Testis (tissue), 3 donors: Measurements from ENCODE around the gene ADM2. TPM values are rescaled to one million over a fixed set of nuclear protein-coding genes. Genes with fewer than 3 reads are reported as not detected.

Experiments used
- DNase-seq: peaks from one replicate; pipeline ENCODE4 v3.0.0-alpha.2; 2019
- H3K27ac ChIP-seq, 2 donors: fragments of 200-600 bp; sonication (generic); one replicate each; pipeline ENCODE4 v1.5.1; 2019
- H3K27me3 ChIP-seq: fragments of 200-600 bp; sonication (generic); one replicate; pipeline ENCODE4 v1.5.1; 2019
- H3K36me3 ChIP-seq: fragments of 200-600 bp; sonication (generic); one replicate; pipeline ENCODE4 v1.5.1; 2017; ENCODE audit warnings: low read depth; ENCODE audit errors: missing control alignments
- H3K4me1 ChIP-seq: fragments of 200-600 bp; sonication (generic); one replicate; pipeline ENCODE4 v1.5.1; 2019
- H3K4me3 ChIP-seq, 2 donors: fragments of 200-600 bp; sonication (generic); one replicate each; pipeline ENCODE4 v1.5.1; 2017 to 2019
- H3K9me3 ChIP-seq: fragments of 200-600 bp; sonication (generic); one replicate; pipeline ENCODE4 v1.5.1; 2017
- POLR2A ChIP-seq: fragments of 450-650 bp; IDR thresholded peaks from one replicate; pipeline ENCODE4 v1.6.1; 2017; ENCODE audit warnings: antibody characterized with exemption, mild to moderate bottlenecking, moderate library complexity
- WGBS, 2 donors: methylation state at CpG; one replicate each; pipeline ENCODE4 v1.1.5; 2018; 5-methylcytosine and 5-hydroxymethylcytosine counted together
- intact Hi-C: fragments of 100-400 bp; cut with DNase I; formaldehyde crosslinking; loops from one replicate; pipeline ENCODE4 v1.15.1; 2023; ENCODE audit warnings: low total_unique reads
- polyA plus RNA-seq: library from polyadenylated mRNA; stranded (reverse); fragments of 350-450 nt; fragmentation: Illumina TruSeq; extraction: RNeasy Lipid Tissue Mini Kit (QIAGEN cat#74804); gene quantifications from one replicate; pipeline ENCODE4 v1.2.3, GENCODE V29; 2014; ENCODE audit warnings: low read depth, low replicate concordance; ENCODE audit not compliant: insufficient read depth
- total RNA-seq, 2 donors: library from RNA; depleted of rRNA; stranded (reverse); fragments of >200 nt; gene quantifications; one replicate each; pipeline ENCODE4 v1.2.3, GENCODE V29; 2016
- TF ChIP-seq, protein P1 (sequence below), 3 experiments: fragments of 450-650 bp in 2 of 3; fragments of 200-600 bp in 1 of 3; sonication (generic) in 1 of 3; IDR thresholded peaks; one replicate each; pipeline ENCODE4 v1.5.1; 2016 to 2019; ENCODE audit warnings: antibody characterized with exemption in 3 of 3, mild to moderate bottlenecking in 2 of 3, moderate library complexity in 1 of 3

The ADM2 gene
- total and polyA plus RNA-seq, 3 donors from 2014 or later = 0.99 to 1.9 (median 1.0) TPM

DNA sequence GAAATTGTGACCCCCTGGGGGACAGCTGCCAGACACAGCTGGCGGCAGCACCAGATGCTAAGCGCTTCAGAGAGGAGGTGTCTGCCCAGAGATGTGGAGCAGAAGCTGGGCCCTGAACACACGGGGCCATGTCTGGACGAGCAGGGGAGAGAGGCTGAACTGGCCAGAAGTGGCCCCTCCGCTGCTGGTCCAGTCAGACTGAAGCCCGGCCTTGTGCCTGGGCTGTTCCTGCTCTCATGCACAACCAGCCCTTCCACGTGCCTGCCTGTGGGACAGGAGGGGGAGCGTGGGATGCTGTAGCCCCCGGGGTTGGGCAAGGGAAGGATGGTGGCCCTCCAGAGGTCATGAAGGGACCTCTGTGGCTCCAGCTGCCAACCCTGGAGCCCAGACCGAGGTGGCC is 1.8 kb downstream of the ADM2 start:
- H3K36me3 ChIP-seq = no peaks in the 10 kb centered on the region
- intact Hi-C loops = no loop called here
- DNase-seq = no peak
- no peak overlapping the region for H3K4me3 ChIP-seq
- TF ChIP-seq, protein P1, sequence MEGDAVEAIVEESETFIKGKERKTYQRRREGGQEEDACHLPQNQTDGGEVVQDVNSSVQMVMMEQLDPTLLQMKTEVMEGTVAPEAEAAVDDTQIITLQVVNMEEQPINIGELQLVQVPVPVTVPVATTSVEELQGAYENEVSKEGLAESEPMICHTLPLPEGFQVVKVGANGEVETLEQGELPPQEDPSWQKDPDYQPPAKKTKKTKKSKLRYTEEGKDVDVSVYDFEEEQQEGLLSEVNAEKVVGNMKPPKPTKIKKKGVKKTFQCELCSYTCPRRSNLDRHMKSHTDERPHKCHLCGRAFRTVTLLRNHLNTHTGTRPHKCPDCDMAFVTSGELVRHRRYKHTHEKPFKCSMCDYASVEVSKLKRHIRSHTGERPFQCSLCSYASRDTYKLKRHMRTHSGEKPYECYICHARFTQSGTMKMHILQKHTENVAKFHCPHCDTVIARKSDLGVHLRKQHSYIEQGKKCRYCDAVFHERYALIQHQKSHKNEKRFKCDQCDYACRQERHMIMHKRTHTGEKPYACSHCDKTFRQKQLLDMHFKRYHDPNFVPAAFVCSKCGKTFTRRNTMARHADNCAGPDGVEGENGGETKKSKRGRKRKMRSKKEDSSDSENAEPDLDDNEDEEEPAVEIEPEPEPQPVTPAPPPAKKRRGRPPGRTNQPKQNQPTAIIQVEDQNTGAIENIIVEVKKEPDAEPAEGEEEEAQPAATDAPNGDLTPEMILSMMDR (IDR thresholded peaks at IDR 0.05) = no peak
- no peak for TF ChIP-seq POLR2A
- H3K27me3 ChIP-seq = no peaks in the 10 kb centered on the region
- no peak overlapping the region for H3K27ac ChIP-seq
- 86 to 100% methylated on average over 3 to 9 of the region's 10 CpGs for WGBS, 2 donors
- no peaks in the 10 kb centered on the region for H3K4me1 ChIP-seq
- no peaks in the 10 kb centered on the region for H3K9me3 ChIP-seq

DNA sequence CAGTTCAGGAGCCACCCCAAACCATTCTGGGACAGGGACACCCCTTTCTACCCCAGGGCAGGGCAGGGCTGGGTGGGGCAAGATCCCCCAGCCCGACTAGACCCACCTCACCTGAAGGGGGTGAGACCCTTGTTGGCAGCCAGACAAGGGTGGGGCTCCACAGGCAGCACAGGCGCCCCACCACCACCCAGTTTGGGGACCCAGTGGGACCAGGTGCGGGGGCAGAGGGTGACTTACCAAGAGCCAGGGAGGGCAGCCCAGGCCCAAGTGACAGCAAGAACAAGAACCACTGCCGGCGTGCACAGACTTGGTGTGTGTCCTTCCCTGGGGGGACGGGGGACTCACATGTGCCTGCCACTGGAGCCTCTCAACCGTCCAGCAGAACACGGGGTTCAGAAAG is 2.2 kb downstream of the ADM2 start:
- 87 to 90% methylated on average over 3 to 6 of the region's 8 CpGs for WGBS, 2 donors
- no peak overlapping the region for H3K4me3 ChIP-seq
- H3K27me3 ChIP-seq = no peaks in the 10 kb centered on the region

DNA sequence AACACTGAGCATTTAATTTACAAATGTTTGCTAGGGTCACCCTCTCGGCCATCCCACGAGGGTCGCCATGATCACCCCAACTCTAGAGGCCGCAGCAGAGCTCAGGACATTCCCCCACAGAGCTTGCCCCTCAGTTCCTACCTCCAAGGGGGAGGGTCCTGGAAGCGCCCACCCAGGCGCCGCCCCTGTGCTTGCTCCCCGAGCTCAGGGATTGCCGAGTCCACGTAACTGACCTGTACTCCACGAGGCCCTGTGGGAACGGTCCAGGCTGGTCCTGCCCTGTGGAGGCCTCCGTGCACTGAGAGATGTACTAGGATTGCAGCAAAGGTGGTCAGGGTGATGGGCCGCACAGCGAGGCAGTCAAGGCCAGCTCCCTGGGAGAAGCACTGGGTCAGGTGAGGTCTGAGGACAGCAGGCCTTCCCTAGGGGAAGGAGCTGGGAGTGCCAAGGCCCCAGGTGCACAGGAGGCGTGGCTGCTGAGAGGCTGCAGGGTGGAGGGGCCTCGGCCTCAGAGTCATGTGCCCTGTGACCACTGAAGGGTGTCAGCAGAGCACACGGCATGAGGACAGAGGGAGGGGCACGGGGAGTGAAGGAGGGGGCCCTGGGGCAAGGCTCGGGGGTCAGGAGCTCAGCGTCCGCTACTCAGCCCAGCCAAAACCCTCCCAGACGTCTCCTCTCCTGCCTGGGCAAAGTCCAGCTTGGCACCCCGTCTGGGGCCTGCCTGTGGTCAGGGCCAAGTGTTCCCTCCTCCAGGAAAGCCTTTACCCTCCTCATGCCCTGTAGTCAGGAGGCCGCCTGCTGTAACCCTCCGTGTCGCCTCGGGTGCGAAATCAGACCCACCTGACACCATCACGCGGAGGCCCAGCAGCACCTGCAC is 2.9 kb downstream of the ADM2 start:
- DNase-seq = no peak
- 86 to 88% methylated on average over 14 to 31 of the region's 31 CpGs for WGBS, 2 donors
- H3K4me3 ChIP-seq = no peak overlapping the region
- no peak for TF ChIP-seq POLR2A
- TF ChIP-seq, protein P1 (IDR thresholded peaks at IDR 0.05) = no peak
- H3K27ac ChIP-seq = no peak overlapping the region
- no peaks in the 10 kb centered on the region for H3K27me3 ChIP-seq
- no peaks in the 10 kb centered on the region for H3K4me1 ChIP-seq
- H3K9me3 ChIP-seq = no peaks in the 10 kb centered on the region
- intact Hi-C loops = no loop called here
- no peaks in the 10 kb centered on the region for H3K36me3 ChIP-seq

More for the DNA sequence above, 2.2 kb downstream of the ADM2 start:
- no peaks in the 10 kb centered on the region for H3K4me1 ChIP-seq
- no peak overlapping the region for H3K27ac ChIP-seq
- intact Hi-C loops = no loop called here
- DNase-seq = no peak
- H3K36me3 ChIP-seq = no peaks in the 10 kb centered on the region
- H3K9me3 ChIP-seq = no peaks in the 10 kb centered on the region
- TF ChIP-seq POLR2A = no peak
- TF ChIP-seq, protein P1 (IDR thresholded peaks at IDR 0.05) = no peak

DNA sequence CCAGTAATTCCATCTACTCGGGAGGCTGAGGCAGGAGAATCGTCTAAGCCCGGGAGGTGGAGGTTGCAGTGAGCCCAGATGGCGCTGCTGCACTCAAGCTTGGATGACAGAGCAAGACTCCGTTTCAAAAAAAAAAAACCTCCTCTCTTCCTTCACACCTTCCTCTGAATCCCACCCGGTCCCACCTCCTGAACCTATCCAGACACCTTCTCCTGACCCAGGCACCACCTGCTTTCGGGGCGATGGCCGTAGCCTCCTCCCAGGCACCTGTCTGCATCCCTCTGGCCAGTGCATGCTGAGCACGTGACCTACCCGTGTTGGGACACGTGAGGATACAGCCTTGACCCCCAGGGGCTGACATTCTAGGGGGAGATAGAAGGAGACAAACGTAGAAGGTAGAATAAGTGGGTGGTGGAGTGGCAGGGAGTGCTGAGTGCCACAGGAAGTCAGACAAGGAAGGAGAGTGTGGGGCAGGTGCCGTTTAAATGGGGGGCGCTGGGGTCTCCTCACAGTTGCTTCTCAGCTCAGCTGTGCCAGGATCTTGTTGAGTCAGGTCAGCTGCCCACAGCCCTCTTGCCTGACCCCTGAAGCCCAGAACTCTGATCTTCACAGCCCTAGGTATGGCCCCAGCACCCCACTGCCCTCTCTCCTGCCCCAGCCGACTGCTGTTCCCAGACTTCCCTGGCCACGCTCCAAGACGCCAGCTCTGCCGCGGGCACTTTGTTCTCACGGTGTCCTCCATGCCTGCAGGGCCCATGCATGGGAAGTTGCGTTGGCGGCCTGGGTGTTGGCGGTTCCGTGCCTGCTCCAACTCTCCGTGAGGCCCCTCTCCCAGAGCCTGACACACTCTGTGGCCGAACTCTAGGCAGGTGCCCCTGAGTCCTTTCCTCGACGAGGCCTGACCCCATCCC is 4.1 kb downstream of the ADM2 start:
- no peak for DNase-seq
- no peaks in the 10 kb centered on the region for H3K36me3 ChIP-seq
- 71 to 74% methylated on average over 18 to 29 of the region's 29 CpGs for WGBS, 2 donors
- H3K27me3 ChIP-seq = no peaks in the 10 kb centered on the region
- no peaks in the 10 kb centered on the region for H3K9me3 ChIP-seq
- H3K27ac ChIP-seq = no peak overlapping the region
- TF ChIP-seq, protein P1 (IDR thresholded peaks at IDR 0.05) = no peak
- no peak for TF ChIP-seq POLR2A
- intact Hi-C loops = no loop called here
- H3K4me1 ChIP-seq = no peaks in the 10 kb centered on the region
- no peak overlapping the region for H3K4me3 ChIP-seq
